Measurements from ENCODE around the gene UGT1A10.
"Not testable (repeated sequence)": the region's sequence is repeated elsewhere in the genome, so short reads cannot be mapped to it uniquely, and the experiment has no call there.

DNA sequence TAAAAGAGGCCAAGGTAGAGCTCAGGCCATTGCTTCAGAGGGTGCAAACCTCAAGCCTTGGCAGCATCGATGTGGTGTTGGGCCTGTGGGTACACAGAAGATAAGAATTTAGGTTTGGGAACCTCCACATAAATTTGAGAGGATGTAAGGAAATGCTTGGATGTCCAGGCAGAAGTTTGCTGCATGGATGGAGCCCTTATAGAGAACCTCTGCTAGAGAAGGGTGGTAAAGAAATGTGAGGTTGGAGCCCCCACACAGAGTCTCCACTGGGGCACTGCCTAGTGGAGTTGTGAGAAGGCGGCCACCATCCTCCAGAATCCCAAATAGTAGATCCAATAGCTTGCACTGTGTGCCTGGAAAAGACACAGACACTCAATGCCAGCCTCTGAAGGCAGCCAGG, 114.4 kb downstream of the UGT1A10 start:
- TF ChIP-seq, protein P1, sequence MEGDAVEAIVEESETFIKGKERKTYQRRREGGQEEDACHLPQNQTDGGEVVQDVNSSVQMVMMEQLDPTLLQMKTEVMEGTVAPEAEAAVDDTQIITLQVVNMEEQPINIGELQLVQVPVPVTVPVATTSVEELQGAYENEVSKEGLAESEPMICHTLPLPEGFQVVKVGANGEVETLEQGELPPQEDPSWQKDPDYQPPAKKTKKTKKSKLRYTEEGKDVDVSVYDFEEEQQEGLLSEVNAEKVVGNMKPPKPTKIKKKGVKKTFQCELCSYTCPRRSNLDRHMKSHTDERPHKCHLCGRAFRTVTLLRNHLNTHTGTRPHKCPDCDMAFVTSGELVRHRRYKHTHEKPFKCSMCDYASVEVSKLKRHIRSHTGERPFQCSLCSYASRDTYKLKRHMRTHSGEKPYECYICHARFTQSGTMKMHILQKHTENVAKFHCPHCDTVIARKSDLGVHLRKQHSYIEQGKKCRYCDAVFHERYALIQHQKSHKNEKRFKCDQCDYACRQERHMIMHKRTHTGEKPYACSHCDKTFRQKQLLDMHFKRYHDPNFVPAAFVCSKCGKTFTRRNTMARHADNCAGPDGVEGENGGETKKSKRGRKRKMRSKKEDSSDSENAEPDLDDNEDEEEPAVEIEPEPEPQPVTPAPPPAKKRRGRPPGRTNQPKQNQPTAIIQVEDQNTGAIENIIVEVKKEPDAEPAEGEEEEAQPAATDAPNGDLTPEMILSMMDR (conservative IDR thresholded peaks at IDR 0.05 in 1 of 2, IDR thresholded peaks at IDR 0.05 in 1 of 2; ENCODE audit: extremely low read depth in 1 of 2, insufficient read depth in 1 of 2, low read depth in 1 of 2, low read length in 2 of 2): not testable (repeated sequence)
- not testable (repeated sequence) for TF ChIP-seq EZH2 (IDR thresholded peaks at IDR 0.05; ENCODE audit: borderline replicate concordance, low read length)

Data from mammary epithelial cell (primary cell).